ENCODE data around the gene SLC38A10. TPM values are rescaled to one million over a fixed set of nuclear protein-coding genes. Genes with fewer than 3 reads are reported as not detected.

SLC38A10 gene
- total RNA-seq, 4 donors from 2014 or later, result 37.8 to 49.8 (median 45.3) TPM

- intact Hi-C loops (cut with DNase I), result loop anchor here (5.0 kb wide), 1 partner anchor 231 kb away; no protein-coding TSS in a partner anchor
- Histone ChIP-seq H3K4me3 (no peak overlapping the region), H3K36me3 (peaks cover 8 to 49% (median 14%) of the 10 kb centered on the region in 3 donors), H3K4me1 (peaks cover 12 to 29% (median 18%) of the 10 kb centered on the region in 3 donors), H3K27ac (no peak overlapping the region), H3K9me3 (no peaks in the 10 kb centered on the region), H3K27me3 (no peaks in the 10 kb centered on the region)
- no peak for TF ChIP-seq POLR2A (IDR thresholded peaks at IDR 0.05)
- TF ChIP-seq, protein P1, sequence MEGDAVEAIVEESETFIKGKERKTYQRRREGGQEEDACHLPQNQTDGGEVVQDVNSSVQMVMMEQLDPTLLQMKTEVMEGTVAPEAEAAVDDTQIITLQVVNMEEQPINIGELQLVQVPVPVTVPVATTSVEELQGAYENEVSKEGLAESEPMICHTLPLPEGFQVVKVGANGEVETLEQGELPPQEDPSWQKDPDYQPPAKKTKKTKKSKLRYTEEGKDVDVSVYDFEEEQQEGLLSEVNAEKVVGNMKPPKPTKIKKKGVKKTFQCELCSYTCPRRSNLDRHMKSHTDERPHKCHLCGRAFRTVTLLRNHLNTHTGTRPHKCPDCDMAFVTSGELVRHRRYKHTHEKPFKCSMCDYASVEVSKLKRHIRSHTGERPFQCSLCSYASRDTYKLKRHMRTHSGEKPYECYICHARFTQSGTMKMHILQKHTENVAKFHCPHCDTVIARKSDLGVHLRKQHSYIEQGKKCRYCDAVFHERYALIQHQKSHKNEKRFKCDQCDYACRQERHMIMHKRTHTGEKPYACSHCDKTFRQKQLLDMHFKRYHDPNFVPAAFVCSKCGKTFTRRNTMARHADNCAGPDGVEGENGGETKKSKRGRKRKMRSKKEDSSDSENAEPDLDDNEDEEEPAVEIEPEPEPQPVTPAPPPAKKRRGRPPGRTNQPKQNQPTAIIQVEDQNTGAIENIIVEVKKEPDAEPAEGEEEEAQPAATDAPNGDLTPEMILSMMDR (IDR thresholded peaks at IDR 0.05), result no peak
- DNase-seq, result no peak
- WGBS, 2 donors, result 70 to 84% methylated on average over 11 to 17 of the region's 25 CpGs
Observed at GRCh38 chr17:81251094-81251708, 43.9 kb downstream of the SLC38A10 start.

DNA sequence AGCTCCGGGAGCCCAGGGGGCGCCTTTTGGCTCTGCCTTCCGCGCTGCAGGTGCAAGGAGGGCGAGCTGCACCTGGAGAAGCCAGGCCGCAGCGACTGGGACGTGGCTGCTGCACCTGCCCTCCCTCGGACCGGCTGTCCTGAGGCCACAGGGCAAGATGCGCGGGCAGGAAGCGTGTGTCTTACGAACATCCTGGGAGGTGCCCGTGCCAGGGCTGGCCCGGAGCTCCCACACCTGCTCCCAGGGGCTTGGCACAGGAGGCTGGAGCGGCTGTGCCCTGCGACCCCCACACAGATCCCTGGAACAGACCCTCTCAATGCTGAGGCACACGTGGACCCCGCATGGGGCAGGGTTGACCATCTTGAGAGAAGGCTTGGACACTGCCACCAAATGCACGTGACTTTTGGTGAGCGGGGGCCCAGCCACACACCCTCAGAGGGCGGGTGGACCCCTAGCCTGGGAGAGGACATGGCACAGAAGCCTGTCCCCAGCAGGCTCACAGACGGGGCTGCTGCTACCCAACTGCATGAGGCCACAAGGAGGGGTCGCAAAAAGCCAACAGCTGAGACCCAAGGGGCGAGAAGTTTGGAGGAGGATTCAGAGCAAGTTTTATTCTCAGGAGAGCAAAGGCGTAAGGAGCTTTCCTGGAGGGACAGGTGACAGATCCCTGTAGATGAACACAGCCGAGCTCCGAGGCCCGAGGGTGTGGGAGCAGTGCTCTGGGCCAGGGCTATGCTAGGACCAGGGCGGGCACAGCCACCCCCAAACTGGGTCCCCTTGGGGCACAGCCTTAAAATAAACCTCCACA is 44.6 kb downstream of the SLC38A10 start:
- H3K36me3 ChIP-seq, result peaks cover 8 to 56% (median 14%) of the 10 kb centered on the region in 3 donors
- WGBS, 2 donors, result 80 to 93% methylated on average over 9 to 16 of the region's 31 CpGs
- intact Hi-C loops (cut with DNase I), result loop anchor here (5.0 kb wide), 1 partner anchor 232 kb away; no protein-coding TSS in a partner anchor
- H3K4me3 ChIP-seq, result no peak overlapping the region
- H3K27ac ChIP-seq, result no peak overlapping the region
- no peak for DNase-seq
- H3K27me3 ChIP-seq, result no peaks in the 10 kb centered on the region
- TF ChIP-seq POLR2A (IDR thresholded peaks at IDR 0.05), result no peak
- TF ChIP-seq, protein P1 (IDR thresholded peaks at IDR 0.05), result no peak
- peaks cover 5 to 21% (median 11%) of the 10 kb centered on the region in 3 donors for H3K4me1 ChIP-seq
- no peaks in the 10 kb centered on the region for H3K9me3 ChIP-seq

DNA sequence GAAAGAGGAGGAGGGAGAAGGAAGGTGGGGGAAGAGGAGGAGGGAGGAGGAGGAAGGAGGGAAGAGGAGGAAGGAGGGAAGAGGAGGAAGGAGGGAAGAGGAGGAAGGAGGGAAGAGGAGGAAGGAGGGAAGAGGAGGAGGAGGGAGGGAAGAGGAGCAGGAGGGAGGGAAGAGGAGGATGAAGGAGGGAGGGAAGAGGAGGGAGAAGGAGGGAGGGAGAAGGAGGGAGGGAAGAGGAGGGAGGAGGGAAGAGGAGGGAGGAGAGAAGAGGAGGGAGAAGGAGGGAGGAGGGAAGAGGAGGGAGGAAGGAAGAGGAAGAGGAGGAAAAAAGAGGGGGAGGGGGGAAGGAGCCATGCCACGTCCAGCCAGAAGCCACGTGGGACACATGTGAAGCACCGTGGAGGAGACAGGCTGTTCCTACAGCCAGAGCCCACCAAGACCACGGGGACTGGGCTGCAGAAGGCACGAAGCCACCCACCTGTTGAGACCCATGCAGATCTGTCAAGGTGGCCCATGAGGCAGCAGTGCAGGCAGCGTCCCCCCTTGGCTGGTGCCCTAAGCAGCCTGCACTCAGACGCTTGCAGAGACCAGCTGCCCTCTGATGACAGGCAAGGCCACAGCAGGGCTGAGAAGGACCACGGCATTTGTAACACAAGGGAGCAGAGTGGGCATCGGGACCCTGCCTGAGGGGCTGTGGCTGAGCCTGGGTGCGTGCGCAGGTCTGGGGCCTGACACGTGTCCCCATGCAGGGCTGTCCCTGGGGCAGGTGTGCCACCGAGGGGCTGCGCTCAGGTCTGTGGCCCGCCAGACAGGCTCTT is 45.7 kb downstream of the SLC38A10 start:
- Histone ChIP-seq H3K4me1 (peaks cover 0 to 11% (median under 1%) of the 10 kb centered on the region in 3 donors), H3K4me3 (no peak overlapping the region), H3K36me3 (peaks cover 8 to 65% (median 14%) of the 10 kb centered on the region in 3 donors), H3K27ac (no peak overlapping the region), H3K27me3 (no peaks in the 10 kb centered on the region), H3K9me3 (no peaks in the 10 kb centered on the region)
- DNase-seq, result no peak
- TF ChIP-seq, protein P1 (IDR thresholded peaks at IDR 0.05), result no peak
- no peak for TF ChIP-seq POLR2A (IDR thresholded peaks at IDR 0.05)
- intact Hi-C loops (cut with DNase I), result loop anchor here (5.0 kb wide), 1 partner anchor 233 kb away; no protein-coding TSS in a partner anchor
- 92% methylated on average over 5 to 13 of the region's 15 CpGs for WGBS, 2 donors

DNA sequence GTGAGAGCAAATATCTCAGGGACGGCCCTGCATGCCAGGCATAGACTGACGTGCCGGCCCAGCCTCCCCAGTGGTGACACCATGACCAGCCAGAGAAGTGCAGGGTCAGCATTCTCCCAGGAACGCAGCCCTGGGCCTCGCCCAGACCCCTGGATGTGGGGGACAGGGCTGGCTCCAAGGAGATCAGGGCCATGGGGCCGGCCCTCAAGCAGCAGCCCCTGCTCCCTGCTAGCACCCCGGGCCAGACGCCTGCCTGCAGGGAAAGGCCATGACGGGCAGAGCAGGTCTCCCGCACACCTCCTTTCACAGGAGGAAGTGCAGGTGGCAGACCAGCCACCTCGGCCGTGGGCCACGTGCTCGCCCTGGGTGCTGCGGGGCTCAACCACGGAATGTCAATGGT is 46.5 kb downstream of the SLC38A10 start:
- WGBS, 2 donors, result 60 to 100% methylated on average over 1 to 2 of the region's 16 CpGs
- peaks cover 0 to 7% (median 0%) of the 10 kb centered on the region in 3 donors for H3K4me1 ChIP-seq
- no peaks in the 10 kb centered on the region for H3K9me3 ChIP-seq
- no peak for DNase-seq
- TF ChIP-seq, protein P1 (IDR thresholded peaks at IDR 0.05), result no peak
- H3K4me3 ChIP-seq, result no peak overlapping the region
- H3K36me3 ChIP-seq, result peaks cover 8 to 65% (median 14%) of the 10 kb centered on the region in 3 donors
- no peaks in the 10 kb centered on the region for H3K27me3 ChIP-seq
- intact Hi-C loops (cut with DNase I), result no loop called here
- no peak overlapping the region for H3K27ac ChIP-seq
